ENCODE data around the gene MEGF11. TPM values are rescaled to one million over a fixed set of nuclear protein-coding genes. Genes with fewer than 3 reads are reported as not detected.

The MEGF11 gene
- total RNA-seq, 1 experiment from 2014 or later, result not detected

GRCh38 chr15:66133247-66133885 lies 120.2 kb downstream of the MEGF11 start:
- Histone ChIP-seq H3K4me3 (ENCODE audit: low read length) (no peak overlapping the region), H3K27me3 (ENCODE audit: low read length) (peaks cover 70% of the 10 kb centered on the region), H3K9me2 (replicated peaks; ENCODE audit: low read length) (no peaks in the 10 kb centered on the region), H3K4me1 (ENCODE audit: insufficient read depth, low read length) (no peaks in the 10 kb centered on the region), H3K27ac (ENCODE audit: low read length) (no peak overlapping the region), H3K9ac (ENCODE audit: low read length) (no peak overlapping the region), H2AFZ (ENCODE audit: low read length) (no peak overlapping the region), H3K79me2 (ENCODE audit: low read length) (no peaks in the 10 kb centered on the region), H4K20me1 (ENCODE audit: low read length) (no peaks in the 10 kb centered on the region), H3K4me2 (ENCODE audit: low read length) (no peak overlapping the region), H3K9me3 (ENCODE audit: low read length) (no peaks in the 10 kb centered on the region), H3K36me3 (ENCODE audit: low read depth, low read length) (no peaks in the 10 kb centered on the region), H3F3A (ENCODE audit: low read length, unreplicated experiment) (no peaks in the 10 kb centered on the region)
- DNase-seq (no peak), ATAC-seq (no peak)
- CTCF ChIA-PET, result no interaction called here
- TF ChIP-seq EZH2 (IDR thresholded peaks at IDR 0.05; ENCODE audit: low read length, unreplicated experiment) (no peak), EZH2phosphoT487 (IDR thresholded peaks at IDR 0.05; ENCODE audit: borderline replicate concordance, low read length) (no peak)
- TF ChIP-seq, protein P1, sequence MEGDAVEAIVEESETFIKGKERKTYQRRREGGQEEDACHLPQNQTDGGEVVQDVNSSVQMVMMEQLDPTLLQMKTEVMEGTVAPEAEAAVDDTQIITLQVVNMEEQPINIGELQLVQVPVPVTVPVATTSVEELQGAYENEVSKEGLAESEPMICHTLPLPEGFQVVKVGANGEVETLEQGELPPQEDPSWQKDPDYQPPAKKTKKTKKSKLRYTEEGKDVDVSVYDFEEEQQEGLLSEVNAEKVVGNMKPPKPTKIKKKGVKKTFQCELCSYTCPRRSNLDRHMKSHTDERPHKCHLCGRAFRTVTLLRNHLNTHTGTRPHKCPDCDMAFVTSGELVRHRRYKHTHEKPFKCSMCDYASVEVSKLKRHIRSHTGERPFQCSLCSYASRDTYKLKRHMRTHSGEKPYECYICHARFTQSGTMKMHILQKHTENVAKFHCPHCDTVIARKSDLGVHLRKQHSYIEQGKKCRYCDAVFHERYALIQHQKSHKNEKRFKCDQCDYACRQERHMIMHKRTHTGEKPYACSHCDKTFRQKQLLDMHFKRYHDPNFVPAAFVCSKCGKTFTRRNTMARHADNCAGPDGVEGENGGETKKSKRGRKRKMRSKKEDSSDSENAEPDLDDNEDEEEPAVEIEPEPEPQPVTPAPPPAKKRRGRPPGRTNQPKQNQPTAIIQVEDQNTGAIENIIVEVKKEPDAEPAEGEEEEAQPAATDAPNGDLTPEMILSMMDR (conservative IDR thresholded peaks at IDR 0.05; ENCODE audit: low read depth, low read length), result no peak
- intact Hi-C loops (cut with micrococcal nuclease), result no loop called here
- BruUV-seq (replicated peaks), result no TSS peak
- POLR2A ChIA-PET (ENCODE audit: unreplicated experiment), result interaction anchor here (0.7 kb wide), 1 partner anchor 926 kb away, joined by 4 read pairs; no protein-coding TSS in a partner anchor

GRCh38 chr15:66132251-66132816 lies 121.2 kb downstream of the MEGF11 start:
- ChIA-PET POLR2A (ENCODE audit: unreplicated experiment) (no interaction called here), CTCF (no interaction called here)
- Histone ChIP-seq H2AFZ (ENCODE audit: low read length) (no peak overlapping the region), H3K27me3 (ENCODE audit: low read length) (peaks cover 70% of the 10 kb centered on the region), H3K4me3 (ENCODE audit: low read length) (no peak overlapping the region), H4K20me1 (ENCODE audit: low read length) (no peaks in the 10 kb centered on the region), H3K79me2 (ENCODE audit: low read length) (no peaks in the 10 kb centered on the region), H3K4me2 (ENCODE audit: low read length) (no peak overlapping the region), H3K9me3 (ENCODE audit: low read length) (no peaks in the 10 kb centered on the region), H3K36me3 (ENCODE audit: low read depth, low read length) (no peaks in the 10 kb centered on the region), H3K27ac (ENCODE audit: low read length) (no peak overlapping the region), H3K9me2 (replicated peaks; ENCODE audit: low read length) (no peaks in the 10 kb centered on the region), H3K4me1 (ENCODE audit: insufficient read depth, low read length) (no peaks in the 10 kb centered on the region), H3K9ac (ENCODE audit: low read length) (no peak overlapping the region), H3F3A (ENCODE audit: low read length, unreplicated experiment) (no peaks in the 10 kb centered on the region)
- intact Hi-C loops (cut with micrococcal nuclease), result no loop called here
- DNase-seq, result no peak
- TF ChIP-seq, protein P1 (conservative IDR thresholded peaks at IDR 0.05; ENCODE audit: low read depth, low read length), result no peak
- no peak for TF ChIP-seq EZH2 (IDR thresholded peaks at IDR 0.05; ENCODE audit: low read length, unreplicated experiment)
- no peak for TF ChIP-seq EZH2phosphoT487 (IDR thresholded peaks at IDR 0.05; ENCODE audit: borderline replicate concordance, low read length)
- BruUV-seq (replicated peaks), result no TSS peak
- ATAC-seq, result no peak

DNA sequence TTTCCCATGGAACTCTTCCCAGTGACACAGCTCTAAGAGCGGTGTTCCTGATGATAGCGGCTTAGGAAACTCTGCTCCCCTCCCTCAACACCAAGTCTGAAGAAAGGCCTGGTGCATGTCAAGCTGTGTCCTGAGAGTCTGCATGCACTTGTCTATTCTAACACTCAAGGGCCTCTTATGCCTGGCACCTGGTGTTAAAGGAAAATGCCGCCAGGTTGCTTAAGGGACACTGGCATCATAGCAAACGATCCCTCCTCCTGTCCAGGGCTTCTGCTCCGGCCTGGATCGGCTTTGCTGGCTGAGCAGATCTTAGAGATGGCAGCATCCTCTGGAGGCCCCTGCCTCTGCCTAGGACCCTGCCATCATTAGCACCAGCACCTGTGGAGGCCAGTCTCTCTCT lies 121.7 kb downstream of the MEGF11 start:
- Histone ChIP-seq H2AFZ (ENCODE audit: low read length) (no peak overlapping the region), H3K4me1 (ENCODE audit: insufficient read depth, low read length) (no peaks in the 10 kb centered on the region), H3K79me2 (ENCODE audit: low read length) (no peaks in the 10 kb centered on the region), H3K4me2 (ENCODE audit: low read length) (no peak overlapping the region), H3F3A (ENCODE audit: low read length, unreplicated experiment) (no peaks in the 10 kb centered on the region), H3K9me3 (ENCODE audit: low read length) (no peaks in the 10 kb centered on the region), H3K9me2 (replicated peaks; ENCODE audit: low read length) (no peaks in the 10 kb centered on the region), H4K20me1 (ENCODE audit: low read length) (no peaks in the 10 kb centered on the region), H3K4me3 (ENCODE audit: low read length) (no peak overlapping the region), H3K36me3 (ENCODE audit: low read depth, low read length) (no peaks in the 10 kb centered on the region), H3K9ac (ENCODE audit: low read length) (no peak overlapping the region), H3K27ac (ENCODE audit: low read length) (no peak overlapping the region), H3K27me3 (ENCODE audit: low read length) (peaks cover 73% of the 10 kb centered on the region)
- no peak for ATAC-seq
- no peak for DNase-seq
- ChIA-PET CTCF (no interaction called here), POLR2A (ENCODE audit: unreplicated experiment) (no interaction called here)
- intact Hi-C loops (cut with micrococcal nuclease), result no loop called here
- TF ChIP-seq EZH2phosphoT487 (IDR thresholded peaks at IDR 0.05; ENCODE audit: borderline replicate concordance, low read length), result no peak
- BruUV-seq (replicated peaks), result no TSS peak
